Measurements from ENCODE around the gene HOXD11. TPM values are rescaled to one million over a fixed set of nuclear protein-coding genes. Genes with fewer than 3 reads are reported as not detected.

The HOXD11 gene
- total and polyA plus RNA-seq, 2 experiments from 2014 or later: not detected

DNA sequence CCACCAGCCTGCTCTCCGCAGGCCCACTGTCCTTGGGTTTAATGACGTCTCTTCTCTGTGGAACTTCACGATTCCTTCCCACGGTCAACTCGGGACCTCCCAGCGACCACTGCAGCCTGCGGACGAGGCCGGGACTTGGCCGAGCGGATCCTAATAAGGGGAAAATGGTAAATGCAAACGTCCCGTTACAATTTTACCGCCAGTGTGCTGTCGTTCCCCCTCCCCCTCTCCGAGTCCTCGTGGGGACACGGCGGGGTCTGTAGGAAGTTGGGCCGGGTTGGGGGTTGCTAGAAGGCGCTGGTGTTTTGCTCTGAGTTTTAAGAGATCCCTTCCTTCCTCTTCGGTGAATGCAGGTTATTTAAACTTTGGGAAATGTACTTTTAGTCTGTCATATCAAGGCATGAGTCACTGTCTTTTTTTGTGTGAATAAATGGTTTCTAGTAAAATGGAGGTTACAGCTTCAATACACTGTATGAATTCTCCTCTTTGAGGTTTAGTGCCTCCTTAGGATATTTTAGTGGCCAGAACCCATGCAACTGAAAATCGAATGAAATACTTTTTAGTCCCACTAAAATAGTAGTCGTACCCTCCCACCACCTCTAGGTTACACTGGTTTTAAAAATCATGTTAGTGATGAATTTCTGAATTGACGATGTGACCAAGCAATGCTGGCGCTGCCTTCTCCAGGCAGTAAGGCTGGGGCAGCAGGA is 2.3 kb downstream of the HOXD11 start:
- no peak overlapping the region for H3K4me3 ChIP-seq
- peaks cover 99% of the 10 kb centered on the region for H3K27me3 ChIP-seq
- no peak for TF ChIP-seq CTCF (IDR thresholded peaks at IDR 0.05; ENCODE audit: low read depth, low read length)

GRCh38 chr2:176109946-176110345 is 2.9 kb downstream of the HOXD11 start:
- no peak for DNase-seq (ENCODE audit: low read depth in 1 of 2, low spot score in 1 of 2)
- Histone ChIP-seq H3K27ac (no peak overlapping the region), H3K36me3 (no peaks in the 10 kb centered on the region), H3K27me3 (peaks cover 99% of the 10 kb centered on the region), H3K9me3 (ENCODE audit: low read depth) (no peaks in the 10 kb centered on the region), H3K4me1 (ENCODE audit: low read depth) (peaks cover 2% of the 10 kb centered on the region), H3K4me3 (no peak overlapping the region)
- no peak for TF ChIP-seq CTCF (IDR thresholded peaks at IDR 0.05; ENCODE audit: low read depth, low read length)

More for the DNA sequence above, 2.3 kb downstream of the HOXD11 start:
- H3K36me3 ChIP-seq: no peaks in the 10 kb centered on the region
- H3K4me1 ChIP-seq (ENCODE audit: low read depth): peaks cover 3% of the 10 kb centered on the region
- no peak for DNase-seq (ENCODE audit: low read depth in 1 of 2, low spot score in 1 of 2)
- H3K9me3 ChIP-seq (ENCODE audit: low read depth): no peaks in the 10 kb centered on the region
- no peak overlapping the region for H3K27ac ChIP-seq

GRCh38 chr2:176110415-176111308 is 3.6 kb downstream of the HOXD11 start:
- Histone ChIP-seq H3K36me3 (no peaks in the 10 kb centered on the region), H3K27me3 (peaks cover 99% of the 10 kb centered on the region), H3K9me3 (ENCODE audit: low read depth) (no peaks in the 10 kb centered on the region), H3K4me1 (ENCODE audit: low read depth) (peaks cover 2% of the 10 kb centered on the region), H3K27ac (no peak overlapping the region), H3K4me3 (no peak overlapping the region)
- TF ChIP-seq CTCF (IDR thresholded peaks at IDR 0.05; ENCODE audit: low read depth, low read length): no peak
- DNase-seq (ENCODE audit: low read depth in 1 of 2, low spot score in 1 of 2): no peak

- Histone ChIP-seq H3K4me3 (no peak overlapping the region), H3K9me3 (ENCODE audit: low read depth) (no peaks in the 10 kb centered on the region), H3K36me3 (no peaks in the 10 kb centered on the region), H3K4me1 (ENCODE audit: low read depth) (peaks cover 2% of the 10 kb centered on the region), H3K27me3 (peaks cover 99% of the 10 kb centered on the region), H3K27ac (no peak overlapping the region)
- peak; percentile 80 for TF ChIP-seq CTCF (IDR thresholded peaks at IDR 0.05; ENCODE audit: low read depth, low read length)
- DNase-seq (ENCODE audit: low read depth in 1 of 2, low spot score in 1 of 2): peak; percentile 57 to 75
Measured at GRCh38 chr2:176111309-176111663, 4.2 kb downstream of the HOXD11 start.

DNA sequence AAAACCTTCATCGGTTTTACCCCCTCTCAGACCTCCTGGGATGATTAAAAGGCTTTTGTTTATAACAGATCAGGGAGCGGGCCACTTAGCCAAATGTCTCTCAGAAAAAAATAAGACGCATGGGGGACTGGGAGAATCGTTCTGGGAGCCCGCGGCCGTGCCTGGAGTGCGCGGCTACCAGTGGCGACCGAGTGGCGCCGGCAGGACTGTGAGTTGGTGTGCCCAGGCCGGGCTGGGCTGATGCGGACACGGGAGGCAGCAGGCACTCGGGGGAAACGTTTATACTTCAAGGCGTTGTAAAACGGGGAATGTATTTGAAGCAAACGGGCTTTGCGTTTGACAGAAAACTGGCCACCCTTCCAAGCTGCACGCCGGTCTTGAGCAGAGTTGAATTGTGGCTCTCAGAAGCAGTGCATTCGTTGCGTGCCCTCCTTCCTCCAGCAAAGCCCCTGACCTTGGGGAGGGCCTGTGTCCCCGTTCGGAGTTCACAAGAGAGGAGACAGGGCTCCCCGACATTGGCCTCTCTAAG is 4.8 kb downstream of the HOXD11 start:
- H3K9me3 ChIP-seq (ENCODE audit: low read depth): no peaks in the 10 kb centered on the region
- H3K36me3 ChIP-seq: no peaks in the 10 kb centered on the region
- H3K27ac ChIP-seq: no peak overlapping the region
- TF ChIP-seq CTCF (IDR thresholded peaks at IDR 0.05; ENCODE audit: low read depth, low read length): no peak
- DNase-seq (ENCODE audit: low read depth in 1 of 2, low spot score in 1 of 2): no peak
- H3K4me3 ChIP-seq: no peak overlapping the region
- peaks cover 99% of the 10 kb centered on the region for H3K27me3 ChIP-seq
- H3K4me1 ChIP-seq (ENCODE audit: low read depth): peaks cover 2% of the 10 kb centered on the region

Data from cardiac muscle cell (in vitro differentiated cells and primary cell).